Immature natural killer cell (primary cell): ENCODE measurements around the gene NOS1AP. TPM values are rescaled to one million over a fixed set of nuclear protein-coding genes. Genes with fewer than 3 reads are reported as not detected.

Source experiments
- DNase-seq, 3 donors: peaks; one replicate each; pipeline ENCODE4 v3.0.0; 2022; ENCODE audit warnings: mixed read lengths in 1 of 3
- H3K27ac Mint-ChIP-seq, 6 donors: one replicate each; pipeline ENCODE4 v1.8.0; 2020; ENCODE audit warnings: mixed read lengths in 6 of 6, mild to moderate bottlenecking in 5 of 6, inconsistent platforms in 4 of 6, moderate library complexity in 3 of 6
- H3K27me3 Mint-ChIP-seq, 3 donors: one replicate each; pipeline ENCODE4 v1.8.0; 2020 to 2021; ENCODE audit warnings: low read depth in 3 of 3, mild to moderate bottlenecking in 3 of 3, mixed read lengths in 3 of 3, moderate library complexity in 3 of 3, inconsistent platforms in 1 of 3
- H3K36me3 Mint-ChIP-seq, 3 donors: one replicate each; pipeline ENCODE4 v1.8.0; 2020; ENCODE audit warnings: mixed read lengths in 3 of 3, inconsistent platforms in 2 of 3, mild to moderate bottlenecking in 2 of 3
- H3K4me1 Mint-ChIP-seq, 2 donors: one replicate each; pipeline ENCODE4 v1.8.0; 2020; ENCODE audit warnings: inconsistent platforms in 2 of 2, mild to moderate bottlenecking in 2 of 2, mixed read lengths in 2 of 2, moderate library complexity in 1 of 2
- H3K4me3 Mint-ChIP-seq, 5 donors: one replicate each; pipeline ENCODE4 v1.8.0; 2020; ENCODE audit warnings: mild to moderate bottlenecking in 5 of 5, mixed read lengths in 5 of 5, inconsistent platforms in 3 of 5, moderate library complexity in 3 of 5
- H3K9me3 Mint-ChIP-seq, 6 donors: one replicate each; pipeline ENCODE4 v1.8.0; 2020; ENCODE audit warnings: mild to moderate bottlenecking in 6 of 6, mixed read lengths in 6 of 6, inconsistent platforms in 4 of 6, moderate library complexity in 3 of 6
- polyA plus RNA-seq, 3 donors: library from polyadenylated mRNA; unstranded; fragments of 300-500 nt; fragmentation: Illumina TruSeq; gene quantifications; one replicate each; pipeline ENCODE4 v1.2.3, GENCODE V29; 2021

Gene NOS1AP
- polyA plus RNA-seq, result not detected

- Mint-ChIP-seq H3K4me3 (peak within 1 kb of the TSS; percentile 75 to 82 (median 81)), H3K27me3 (peaks cover 9 to 25% (median 13%) of the 10 kb centered on the region in 3 donors), H3K36me3 (no peaks in the 10 kb centered on the region), H3K27ac (no peak within 1 kb of the TSS), H3K4me1 (peaks cover 8 to 17% of the 10 kb centered on the region in 2 donors), H3K9me3 (no peaks in the 10 kb centered on the region)
- peak; percentile 66 to 72 (median 69) for DNase-seq
Measured at GRCh38 chr1:162069334-162070093, at the start of gene NOS1AP. Gene NOS1AP (plus strand): TSS chr1:162069691. CDS start chr1:162070178, 487 bp downstream.

GRCh38 chr1:162020150-162020549 is 49.3 kb upstream of the NOS1AP start:
- no peak for DNase-seq
- H3K27me3 Mint-ChIP-seq, result peaks cover 10 to 22% (median 13%) of the 10 kb centered on the region in 3 donors
- peaks cover 10 to 15% of the 10 kb centered on the region in 2 donors for H3K4me1 Mint-ChIP-seq
- H3K4me3 Mint-ChIP-seq, result no peak overlapping the region
- no peak overlapping the region for H3K27ac Mint-ChIP-seq
- H3K36me3 Mint-ChIP-seq, result no peaks in the 10 kb centered on the region
- no peaks in the 10 kb centered on the region for H3K9me3 Mint-ChIP-seq

GRCh38 chr1:162021124-162021523 is 48.4 kb upstream of the NOS1AP start:
- Mint-ChIP-seq H3K4me3 (no peak overlapping the region), H3K36me3 (no peaks in the 10 kb centered on the region), H3K27ac (no peak overlapping the region), H3K27me3 (peaks cover 10 to 25% (median 13%) of the 10 kb centered on the region in 3 donors), H3K4me1 (peaks cover 10 to 15% of the 10 kb centered on the region in 2 donors), H3K9me3 (no peaks in the 10 kb centered on the region)
- DNase-seq, result no peak

- no peaks in the 10 kb centered on the region for H3K9me3 Mint-ChIP-seq
- H3K4me3 Mint-ChIP-seq, result peak overlapping the region in 4 of 5 donors; percentile 35 to 81 (median 68)
- no peak overlapping the region for H3K27ac Mint-ChIP-seq
- H3K4me1 Mint-ChIP-seq, result peaks cover 10 to 15% of the 10 kb centered on the region in 2 donors
- no peak for DNase-seq
- H3K36me3 Mint-ChIP-seq, result peaks cover 0 to 5% (median 0%) of the 10 kb centered on the region in 3 donors
- H3K27me3 Mint-ChIP-seq, result peaks cover 13 to 32% (median 18%) of the 10 kb centered on the region in 3 donors
Measured at GRCh38 chr1:162022626-162023025, 46.9 kb upstream of the NOS1AP start.

GRCh38 chr1:162023181-162023546 is 46.3 kb upstream of the NOS1AP start:
- H3K27me3 Mint-ChIP-seq, result peaks cover 14 to 36% (median 18%) of the 10 kb centered on the region in 3 donors

GRCh38 chr1:162023547-162024501 is 45.7 kb upstream of the NOS1AP start, which contains the start of gene OLFML2B:
Gene OLFML2B (minus strand): TSS chr1:162023869. CDS start chr1:162023430, 439 bp downstream.
- H3K4me1 Mint-ChIP-seq, result peaks cover 10 to 15% of the 10 kb centered on the region in 2 donors
- H3K36me3 Mint-ChIP-seq, result peaks cover 0 to 5% (median 0%) of the 10 kb centered on the region in 3 donors
- peaks cover 14 to 40% (median 18%) of the 10 kb centered on the region in 3 donors for H3K27me3 Mint-ChIP-seq
- no peak within 1 kb of the TSS for H3K27ac Mint-ChIP-seq
- H3K9me3 Mint-ChIP-seq, result no peaks in the 10 kb centered on the region
- DNase-seq, result peak in 2 of 3 donors; percentile 13 to 27
- peak within 1 kb of the TSS; percentile 50 to 81 (median 73) for H3K4me3 Mint-ChIP-seq

More at GRCh38 chr1:162023181-162023546, 46.3 kb upstream of the NOS1AP start:
- peaks cover 10 to 15% of the 10 kb centered on the region in 2 donors for H3K4me1 Mint-ChIP-seq
- no peaks in the 10 kb centered on the region for H3K9me3 Mint-ChIP-seq
- peaks cover 0 to 5% (median 0%) of the 10 kb centered on the region in 3 donors for H3K36me3 Mint-ChIP-seq
- DNase-seq, result no peak
- H3K4me3 Mint-ChIP-seq, result peak overlapping the region; percentile 50 to 81 (median 73)
- no peak overlapping the region for H3K27ac Mint-ChIP-seq

GRCh38 chr1:162025541-162025940 is 44.0 kb upstream of the NOS1AP start:
- no peak overlapping the region for H3K4me3 Mint-ChIP-seq
- no peak for DNase-seq
- no peaks in the 10 kb centered on the region for H3K9me3 Mint-ChIP-seq
- peaks cover 14 to 41% (median 17%) of the 10 kb centered on the region in 3 donors for H3K27me3 Mint-ChIP-seq
- no peak overlapping the region for H3K27ac Mint-ChIP-seq
- H3K36me3 Mint-ChIP-seq, result peaks cover 0 to 5% (median 0%) of the 10 kb centered on the region in 3 donors
- peaks cover 10 to 15% of the 10 kb centered on the region in 2 donors for H3K4me1 Mint-ChIP-seq

GRCh38 chr1:162026881-162027280 is 42.6 kb upstream of the NOS1AP start:
- H3K4me1 Mint-ChIP-seq, result peaks cover 10 to 15% of the 10 kb centered on the region in 2 donors
- peaks cover 13 to 40% (median 17%) of the 10 kb centered on the region in 3 donors for H3K27me3 Mint-ChIP-seq
- DNase-seq, result no peak
- H3K9me3 Mint-ChIP-seq, result no peaks in the 10 kb centered on the region
- peaks cover 0 to 5% (median 0%) of the 10 kb centered on the region in 3 donors for H3K36me3 Mint-ChIP-seq
- H3K4me3 Mint-ChIP-seq, result no peak overlapping the region
- H3K27ac Mint-ChIP-seq, result no peak overlapping the region

- no peak for DNase-seq
- Mint-ChIP-seq H3K36me3 (peaks cover 0 to 5% (median 0%) of the 10 kb centered on the region in 3 donors), H3K4me3 (no peak overlapping the region), H3K4me1 (peaks cover 6 to 8% of the 10 kb centered on the region in 2 donors), H3K27ac (no peak overlapping the region), H3K9me3 (no peaks in the 10 kb centered on the region), H3K27me3 (peaks cover 8 to 31% (median 10%) of the 10 kb centered on the region in 3 donors)
Measured at GRCh38 chr1:162028726-162029125, 40.8 kb upstream of the NOS1AP start.

GRCh38 chr1:162029157-162029556 is 40.3 kb upstream of the NOS1AP start:
- Mint-ChIP-seq H3K36me3 (peaks cover 0 to 5% (median 0%) of the 10 kb centered on the region in 3 donors), H3K9me3 (no peaks in the 10 kb centered on the region), H3K4me3 (no peak overlapping the region), H3K4me1 (peaks cover 3 to 5% of the 10 kb centered on the region in 2 donors), H3K27ac (no peak overlapping the region), H3K27me3 (peaks cover 10 to 35% (median 11%) of the 10 kb centered on the region in 3 donors)
- no peak for DNase-seq

- H3K9me3 Mint-ChIP-seq, result no peaks in the 10 kb centered on the region
- no peaks in the 10 kb centered on the region for H3K4me1 Mint-ChIP-seq
- no peak for DNase-seq
- peaks cover 0 to 5% (median 0%) of the 10 kb centered on the region in 3 donors for H3K36me3 Mint-ChIP-seq
- H3K27me3 Mint-ChIP-seq, result peaks cover 10 to 32% (median 12%) of the 10 kb centered on the region in 3 donors
- no peak overlapping the region for H3K27ac Mint-ChIP-seq
- no peak overlapping the region for H3K4me3 Mint-ChIP-seq
Measured at GRCh38 chr1:162030759-162031280, 38.7 kb upstream of the NOS1AP start.

GRCh38 chr1:162033428-162033827 is 36.1 kb upstream of the NOS1AP start:
- H3K36me3 Mint-ChIP-seq, result no peaks in the 10 kb centered on the region
- peaks cover 7 to 23% (median 9%) of the 10 kb centered on the region in 3 donors for H3K27me3 Mint-ChIP-seq
- no peak overlapping the region for H3K27ac Mint-ChIP-seq
- H3K4me1 Mint-ChIP-seq, result no peaks in the 10 kb centered on the region
- no peaks in the 10 kb centered on the region for H3K9me3 Mint-ChIP-seq
- no peak overlapping the region for H3K4me3 Mint-ChIP-seq
- DNase-seq, result no peak

GRCh38 chr1:162035241-162035640 is 34.2 kb upstream of the NOS1AP start:
- Mint-ChIP-seq H3K4me3 (no peak overlapping the region), H3K9me3 (no peaks in the 10 kb centered on the region), H3K27me3 (peaks cover 6 to 21% (median 9%) of the 10 kb centered on the region in 3 donors), H3K27ac (no peak overlapping the region), H3K36me3 (no peaks in the 10 kb centered on the region), H3K4me1 (no peaks in the 10 kb centered on the region)
- DNase-seq, result no peak
